COLO668 (cell line): ENCODE measurements around the gene SAA1.

Source experiments
- DNase-seq: peaks from one replicate; lab custom pipeline; 2025; ENCODE audit not compliant: unreplicated experiment; lab: John Stamatoyannopoulos, UW

SAA1 gene

DNA sequence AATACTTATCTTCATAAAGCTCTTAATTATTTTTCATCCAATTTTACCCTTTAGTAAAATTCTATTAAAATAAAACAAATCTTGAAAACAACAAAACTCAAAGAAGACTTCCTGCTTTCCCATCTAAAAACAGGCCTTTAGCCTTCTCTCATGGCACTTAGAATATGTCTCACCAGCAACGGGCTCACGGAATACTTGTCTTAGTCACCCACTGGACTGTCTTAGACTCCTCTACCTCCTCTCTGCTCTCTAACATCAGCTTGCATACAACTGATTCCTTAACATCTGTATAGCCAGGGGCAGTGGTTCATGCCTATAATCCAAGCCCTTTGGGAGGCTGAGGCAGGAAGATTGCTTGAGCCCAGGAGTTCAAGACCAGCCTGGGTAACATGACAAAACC lies 42.2 kb downstream of the SAA1 start:
- no peak for DNase-seq

- no peak for DNase-seq
Measured at GRCh38 chr11:18309691-18310090, 43.6 kb downstream of the SAA1 start.

- DNase-seq = no peak
Measured at GRCh38 chr11:18310800-18311340, 44.8 kb downstream of the SAA1 start.

DNA sequence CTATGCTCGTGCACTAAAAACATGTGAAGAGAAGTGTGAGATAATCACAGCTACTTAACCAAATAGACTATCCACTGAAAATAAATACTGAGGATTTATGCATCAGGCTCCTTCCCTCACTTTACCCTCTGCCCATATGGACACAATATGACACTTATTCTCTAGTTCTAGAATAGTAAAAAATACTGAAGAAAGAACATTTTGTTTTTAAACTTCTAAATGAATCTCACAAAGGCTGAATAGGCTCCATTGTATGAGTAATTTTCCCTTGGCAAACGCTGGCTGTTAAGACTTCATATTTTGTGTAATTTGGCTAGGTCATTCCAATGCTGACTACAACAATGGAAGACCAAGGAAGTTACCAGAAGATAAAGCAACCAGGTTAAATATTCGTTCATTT lies 45.9 kb downstream of the SAA1 start:
- DNase-seq = no peak

DNA sequence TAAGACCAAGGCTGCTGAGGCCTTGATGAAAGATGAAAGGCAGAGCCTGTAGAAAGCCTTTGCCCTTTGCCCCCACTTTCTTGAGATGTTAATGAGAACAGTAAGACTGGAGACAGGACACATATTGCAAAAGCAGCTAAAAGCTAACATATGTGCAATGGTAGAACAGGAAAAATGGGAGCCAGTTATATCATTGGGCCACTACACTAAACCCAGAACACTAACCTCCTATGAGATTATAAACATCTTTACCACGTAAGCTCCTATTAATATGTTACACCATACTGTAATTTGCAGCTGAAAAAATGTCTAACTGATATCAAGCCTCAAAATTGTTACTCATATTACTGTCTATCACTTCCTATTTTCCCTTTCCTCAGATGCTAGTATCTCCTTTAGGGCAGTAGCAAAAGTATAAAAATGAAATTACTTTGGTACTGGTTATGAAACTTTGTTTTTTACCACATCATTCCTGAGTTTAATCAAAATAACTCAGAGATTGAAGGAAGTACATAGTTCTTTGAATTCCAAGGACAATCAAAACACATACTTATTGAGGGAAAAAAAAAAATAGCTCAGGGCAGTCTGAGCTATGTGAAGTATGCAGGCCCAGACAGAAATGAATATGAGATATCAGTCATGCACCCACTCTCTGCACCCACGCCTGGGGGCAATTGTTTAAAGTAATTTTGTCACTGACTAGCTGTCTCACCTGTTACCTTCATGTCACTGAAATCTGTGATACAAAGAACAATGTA lies 46.8 kb downstream of the SAA1 start:
- DNase-seq = no peak

DNA sequence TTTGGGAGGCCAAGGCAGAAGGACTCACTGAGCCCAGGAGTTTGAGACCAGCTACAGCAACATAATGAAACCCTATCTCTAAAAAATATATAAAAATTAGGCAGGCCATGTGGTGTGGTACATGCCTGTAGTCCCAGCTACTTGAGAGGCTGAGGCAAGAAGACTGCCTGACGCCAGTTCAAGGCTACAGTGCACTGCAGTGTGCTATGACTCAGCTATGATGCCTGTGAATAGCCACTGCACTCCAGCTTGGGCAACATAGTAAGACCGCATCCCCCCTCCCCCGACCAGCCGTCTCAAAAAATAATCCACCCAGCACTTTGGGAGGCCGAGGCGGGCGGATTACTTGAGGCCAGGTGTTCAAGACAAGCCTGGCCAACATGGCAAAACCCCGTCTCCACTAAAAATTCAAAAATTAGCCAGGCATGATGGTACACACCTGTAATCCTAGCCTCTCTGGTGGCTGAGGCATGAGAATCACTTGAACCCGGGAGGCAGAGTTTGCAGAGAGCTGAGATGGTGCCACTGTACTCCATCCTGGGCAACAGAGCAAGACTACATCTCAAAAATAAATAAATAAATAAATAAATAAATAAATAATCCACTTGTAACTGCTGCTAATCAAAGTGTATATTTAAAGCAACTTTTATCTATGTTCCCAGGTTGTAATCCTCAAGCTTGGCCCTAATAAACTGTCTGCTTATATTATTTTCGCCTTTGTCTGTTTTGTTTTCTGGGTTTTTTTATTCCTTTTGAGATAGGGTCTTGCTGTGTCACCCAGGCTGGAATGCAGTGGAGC lies 48.1 kb downstream of the SAA1 start:
- no peak for DNase-seq

GRCh38 chr11:18314784-18315523 lies 48.9 kb downstream of the SAA1 start:
- DNase-seq = no peak

DNA sequence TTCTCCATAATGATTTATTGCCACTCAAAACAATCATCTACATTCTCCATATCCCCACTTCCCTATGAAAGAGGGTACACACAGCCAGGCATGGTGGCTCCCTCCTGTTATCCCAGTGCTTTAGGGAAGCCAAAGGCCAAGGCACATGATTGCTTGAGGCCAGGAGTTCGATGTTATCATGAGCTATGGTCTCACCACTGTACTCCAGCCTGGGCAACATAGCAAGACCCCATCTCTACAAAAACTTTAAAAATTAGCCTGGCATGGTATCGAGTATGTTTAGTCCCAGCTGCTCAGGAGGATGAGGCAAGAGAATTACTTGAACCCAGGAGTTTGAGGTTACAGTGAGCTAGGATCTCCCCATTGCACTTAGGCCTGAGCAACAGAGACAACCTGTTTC lies 49.8 kb downstream of the SAA1 start:
- DNase-seq = no peak

GRCh38 chr11:18317551-18317950 lies 51.5 kb downstream of the SAA1 start:
- DNase-seq = no peak
